Measurements from ENCODE around the gene SLC30A10. TPM values are rescaled to one million over a fixed set of nuclear protein-coding genes. Genes with fewer than 3 reads are reported as not detected.
A peak's percentile ranks its signal among the peaks of the same experiment; 100 is the strongest.

SLC30A10 gene
- total and polyA plus RNA-seq, 2 of the 13 experiments (the other 11 are each of a cell fraction or from before 2014, with no cell fraction given), result 20.9 to 30.2 TPM

- TF ChIP-seq ZNF709 (CRISPR knock-in tag; IDR thresholded peaks at IDR 0.05), result peak; percentile 83
- TF ChIP-seq AKAP8 (CRISPR knock-in tag; IDR thresholded peaks at IDR 0.05), result 0 out of 2 replicates have a peak, but pooled peaks have one; percentile 22
- no peak for TF ChIP-seq CREB1 (IDR thresholded peaks at IDR 0.05)
- TF ChIP-seq CREB1 (CRISPR knock-in tag; IDR thresholded peaks at IDR 0.05), result peak; percentile 36; the same call in 1 of the 2 replicates
- TF ChIP-seq RNF219 (CRISPR knock-in tag; IDR thresholded peaks at IDR 0.05), result no peak
- TF ChIP-seq ZNF264 (CRISPR knock-in tag; IDR thresholded peaks at IDR 0.05), result no peak
- TF ChIP-seq TSC22D2 (CRISPR knock-in tag; IDR thresholded peaks at IDR 0.05; ENCODE audit: borderline replicate concordance), result peak; percentile 57; the same call in 1 of the 2 replicates
- TF ChIP-seq NFKB2 (CRISPR knock-in tag; IDR thresholded peaks at IDR 0.05; ENCODE audit: borderline replicate concordance), result peak; percentile 33; the same call in 1 of the 2 replicates
- TF ChIP-seq HNF1B (CRISPR knock-in tag; IDR thresholded peaks at IDR 0.05), result 0 out of 2 replicates have a peak, but pooled peaks have one; percentile 68
- no peak for TF ChIP-seq ZNF20 (CRISPR knock-in tag; IDR thresholded peaks at IDR 0.05)
- no peak for TF ChIP-seq ZFP37 (CRISPR knock-in tag; IDR thresholded peaks at IDR 0.05; ENCODE audit: borderline replicate concordance)
- TF ChIP-seq TFDP2 (CRISPR knock-in tag; IDR thresholded peaks at IDR 0.05), result 0 out of 2 replicates have a peak, but pooled peaks have one; percentile 18
- TF ChIP-seq NCOA2 (CRISPR knock-in tag; IDR thresholded peaks at IDR 0.05), result 0 out of 2 replicates have a peak, but pooled peaks have one; percentile 31
- peak; percentile 30; the same call in 1 of the 2 replicates for TF ChIP-seq MYPOP (CRISPR knock-in tag; IDR thresholded peaks at IDR 0.05)
- peak; percentile 81 for TF ChIP-seq KDM5B (CRISPR knock-in tag; IDR thresholded peaks at IDR 0.05; ENCODE audit: borderline replicate concordance)
- no peak for TF ChIP-seq JUN (CRISPR knock-in tag; IDR thresholded peaks at IDR 0.05)
- peak; percentile 36; the same call in 1 of the 2 replicates for TF ChIP-seq FOXP4 (CRISPR knock-in tag; IDR thresholded peaks at IDR 0.05)
- no peak; the same call in 1 of the 2 replicates for TF ChIP-seq SNAPC5 (CRISPR knock-in tag; IDR thresholded peaks at IDR 0.05; ENCODE audit: borderline replicate concordance)
- TF ChIP-seq ZNF251 (CRISPR knock-in tag; IDR thresholded peaks at IDR 0.05), result no peak
- TF ChIP-seq PITX1 (CRISPR knock-in tag; IDR thresholded peaks at IDR 0.05), result 0 out of 2 replicates have a peak, but pooled peaks have one; percentile 14
Measured at GRCh38 chr1:219927956-219928790, at the start of gene SLC30A10 (continued).
